GM08714 (cell line): ENCODE results near the gene ZNF433.
"Not testable (repeated sequence)": the region's sequence is repeated elsewhere in the genome, so short reads cannot be mapped to it uniquely, and the experiment has no call there.

Experiments
- H3K4me3 ChIP-seq: fragments of 200-500 bp; sonication (Bioruptor generic); 2 replicates; pipeline ENCODE4 v1.5.1; 2014; ENCODE audit warnings: mild to moderate bottlenecking, low read length, inconsistent platforms
- ZNF274 ChIP-seq: IDR thresholded peaks from 2 replicates; pipeline ENCODE4 v1.6.1; 2012; ENCODE audit warnings: mild to moderate bottlenecking, low read depth, low read length

The ZNF433 gene

GRCh38 chr19:12035220-12036172, at the start of gene ZNF433:
TSS of gene ZNF433 (minus strand) at chr19:12035679. CDS start at chr19:12035539, 140 bp downstream.
- TF ChIP-seq ZNF274: no peak
- peak within 1 kb of the TSS; percentile 65; the same call in 1 of the 2 replicates for H3K4me3 ChIP-seq

DNA sequence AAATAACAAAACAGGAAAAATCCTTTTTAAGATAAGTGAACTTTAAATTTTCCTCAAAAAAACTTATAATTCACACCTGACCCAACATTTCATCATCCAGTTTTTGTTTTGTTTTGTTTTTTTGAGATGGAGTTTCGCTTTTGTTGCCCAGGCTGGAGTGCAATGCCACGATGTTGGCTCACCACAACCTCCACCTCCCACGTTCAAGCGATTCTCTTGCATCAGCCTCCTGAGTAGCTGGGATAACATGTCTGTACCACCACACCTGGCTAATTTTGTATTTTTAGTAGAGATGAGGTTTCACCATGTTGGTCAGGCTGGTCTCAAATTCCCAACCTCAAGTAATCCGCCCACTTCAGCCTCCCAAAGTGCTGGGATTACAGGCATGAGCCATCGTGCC, 47.9 kb upstream of the ZNF433 start:
- not testable (repeated sequence) for H3K4me3 ChIP-seq

- H3K4me3 ChIP-seq: no peak overlapping the region
- TF ChIP-seq ZNF274: peak; percentile 82
These were observed 41.9 kb upstream of the ZNF433 start for GRCh38 chr19:12077375-12077774.

DNA sequence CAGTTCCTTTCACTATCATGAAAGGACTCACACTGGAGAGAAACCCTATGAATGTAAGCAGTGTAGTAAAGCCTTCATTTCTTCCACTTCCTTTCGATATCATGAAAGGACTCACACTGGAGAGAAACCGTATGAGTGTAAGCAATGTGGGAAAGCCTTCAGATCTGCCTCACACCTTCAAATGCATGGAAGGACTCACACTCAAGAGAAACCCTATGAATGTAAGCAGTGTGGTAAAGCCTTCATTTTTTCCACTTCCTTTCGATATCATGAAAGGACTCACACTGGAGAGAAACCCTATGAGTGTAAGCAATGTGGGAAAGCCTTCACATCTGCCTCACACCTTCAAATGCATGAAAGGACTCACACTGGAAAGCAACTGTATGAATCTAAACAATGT, 40.9 kb upstream of the ZNF433 start:
- TF ChIP-seq ZNF274: peak; percentile 70
- H3K4me3 ChIP-seq: not testable (repeated sequence)

DNA sequence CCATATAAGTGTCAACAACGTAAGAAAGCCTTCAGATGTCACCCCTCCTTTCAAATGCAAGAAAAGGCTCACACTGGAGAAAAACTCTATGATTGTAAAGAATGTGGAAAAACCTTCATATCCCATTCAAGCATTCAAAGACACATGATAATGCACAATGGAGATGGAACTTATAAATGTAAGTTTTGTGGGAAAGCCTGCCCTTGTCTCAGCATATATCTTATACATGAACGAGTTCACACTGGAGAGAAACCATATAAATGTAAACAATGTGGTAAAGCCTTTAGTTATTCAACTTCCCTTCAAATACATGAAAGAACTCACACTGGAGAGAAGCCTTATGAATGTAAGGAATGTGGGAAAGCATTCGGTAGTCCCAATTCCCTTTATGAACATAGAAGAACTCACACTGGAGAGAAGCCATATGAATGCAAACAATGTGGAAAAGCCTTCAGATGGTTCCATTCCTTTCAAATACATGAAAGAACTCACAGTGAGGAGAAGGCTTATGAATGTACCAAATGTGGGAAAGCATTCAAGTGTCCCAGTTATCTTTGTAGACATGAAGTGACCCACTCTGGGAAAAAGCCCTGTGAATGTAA, 40.2 kb upstream of the ZNF433 start:
- TF ChIP-seq ZNF274: no peak
- no peak overlapping the region for H3K4me3 ChIP-seq

- H3K4me3 ChIP-seq: peak within 1 kb of the TSS; percentile 64; the same call in 1 of the 2 replicates
- TF ChIP-seq ZNF274: no peak
These were observed 29.4 kb upstream of the ZNF433 start, which contains the start of gene ZNF844 for GRCh38 chr19:12064590-12065538. TSS of gene ZNF844 (plus strand) at chr19:12064731. CDS start at chr19:12064874, 143 bp downstream.

DNA sequence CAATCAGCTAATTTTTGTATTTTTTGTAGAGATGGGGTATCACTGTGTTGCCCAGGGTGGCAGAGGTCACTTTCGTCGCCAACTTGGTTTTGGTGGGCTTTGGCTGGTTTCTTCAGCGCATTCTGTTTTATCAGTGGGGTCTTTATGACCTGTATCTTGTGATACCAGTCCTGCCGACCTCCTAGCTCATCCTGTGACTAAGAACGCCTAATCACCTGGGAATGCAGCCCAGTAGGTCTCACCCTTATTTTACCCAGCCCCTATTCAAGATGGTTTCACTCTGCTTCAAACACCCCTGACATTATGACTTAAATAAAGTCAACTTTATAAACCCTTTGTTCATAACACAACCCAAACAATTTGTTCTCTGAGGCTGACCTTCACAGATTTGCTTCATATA, 20.3 kb upstream of the ZNF433 start:
- TF ChIP-seq ZNF274: no peak

DNA sequence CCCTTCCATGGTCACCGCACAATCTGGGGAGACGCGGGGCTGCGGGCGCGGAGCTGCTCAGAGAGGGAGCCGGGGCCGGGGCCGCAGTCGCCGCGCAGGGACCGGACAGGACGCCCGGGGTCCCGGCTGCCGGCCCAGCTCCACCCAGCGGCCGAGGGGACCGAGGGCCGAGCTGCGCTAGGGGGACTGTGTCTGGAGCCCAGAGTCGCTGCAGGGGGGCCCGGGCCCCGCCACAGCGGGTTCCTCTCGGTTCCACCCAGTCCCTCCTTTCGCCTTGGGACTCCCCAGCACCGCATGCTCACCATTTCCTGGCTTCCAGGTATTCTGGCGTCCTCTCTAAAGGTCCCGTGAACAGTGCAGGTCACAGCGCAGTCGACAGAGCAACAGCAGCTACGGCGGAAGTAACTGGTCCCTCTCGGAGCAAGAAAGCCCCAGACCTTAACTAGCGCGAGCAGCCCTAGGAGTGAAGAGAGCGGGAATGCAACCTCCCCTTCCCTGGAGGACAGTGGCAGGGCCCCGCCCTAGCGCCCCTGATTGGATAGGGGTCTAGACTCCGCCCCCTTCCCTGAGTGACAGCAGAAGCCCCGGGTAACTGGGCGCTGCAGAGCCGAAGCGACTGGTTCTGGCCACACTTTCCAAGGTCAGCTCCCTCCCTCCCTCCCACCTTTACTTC, 17.2 kb upstream of the ZNF433 start, which contains the start of gene ZNF878:
Gene ZNF878, minus strand, starts transcription at position 465 of the 673 bp plus-strand sequence. Its CDS starts 160 bp downstream, at position 305.
- no peak for TF ChIP-seq ZNF274
- H3K4me3 ChIP-seq: peak within 1 kb of the TSS; percentile 96

More for the DNA sequence above, 20.3 kb upstream of the ZNF433 start:
- no peak overlapping the region for H3K4me3 ChIP-seq

DNA sequence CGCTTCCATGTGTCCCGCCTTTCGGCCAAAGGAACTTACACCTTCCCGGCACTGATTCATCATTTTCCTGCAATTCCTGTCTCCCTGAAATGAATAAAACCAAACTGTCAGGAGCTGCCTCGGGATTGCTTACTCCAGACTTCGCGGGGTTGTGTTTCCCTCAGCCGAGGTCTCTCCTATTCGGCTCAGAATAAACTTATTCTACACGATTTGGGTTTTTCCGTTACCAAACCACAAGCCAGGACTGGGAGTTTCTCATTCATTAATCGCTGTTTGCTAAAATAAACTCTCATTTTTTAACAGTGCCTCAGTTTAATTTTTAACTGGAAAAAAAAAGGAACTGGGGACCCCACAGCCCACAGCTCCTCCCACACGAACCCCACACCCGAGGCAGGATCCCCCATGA, 16.6 kb upstream of the ZNF433 start:
- no peak for TF ChIP-seq ZNF274
- peak overlapping the region; percentile 96 for H3K4me3 ChIP-seq

GRCh38 chr19:12047868-12048267, 12.4 kb upstream of the ZNF433 start:
- no peak for TF ChIP-seq ZNF274
- H3K4me3 ChIP-seq: no peak overlapping the region

DNA sequence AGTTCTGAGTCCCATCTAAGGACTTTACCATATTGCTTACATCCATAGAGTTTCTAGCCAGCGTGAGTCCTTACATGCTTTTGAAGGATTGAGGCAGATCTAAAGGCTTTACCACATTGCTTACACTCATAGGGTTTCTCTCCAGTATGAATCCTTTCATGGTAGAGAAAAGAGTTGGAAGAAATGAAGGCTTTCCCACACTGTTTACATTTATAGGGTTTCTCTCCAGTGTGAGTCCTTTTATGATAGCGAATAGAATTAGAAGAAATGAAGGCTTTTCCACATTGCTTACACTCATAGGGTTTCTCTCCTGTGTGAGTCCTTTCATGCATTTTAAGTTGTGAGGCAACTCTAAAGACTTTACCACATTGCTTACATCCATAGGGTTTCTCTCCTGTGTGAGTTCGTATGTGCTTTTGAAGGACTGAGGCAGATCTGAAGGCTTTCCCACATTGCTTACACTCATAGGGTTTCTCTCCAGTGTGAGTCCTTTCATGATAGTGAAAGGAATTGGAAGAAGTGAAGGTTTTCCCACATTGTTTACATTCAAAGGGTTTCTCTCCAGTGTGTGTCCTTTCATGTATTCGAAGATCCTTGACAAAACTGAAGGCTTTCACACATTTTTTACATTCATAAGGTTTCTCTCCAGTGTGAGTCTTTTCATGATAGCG, 8.4 kb upstream of the ZNF433 start:
- no peak overlapping the region for H3K4me3 ChIP-seq
- TF ChIP-seq ZNF274: peak; percentile 65

DNA sequence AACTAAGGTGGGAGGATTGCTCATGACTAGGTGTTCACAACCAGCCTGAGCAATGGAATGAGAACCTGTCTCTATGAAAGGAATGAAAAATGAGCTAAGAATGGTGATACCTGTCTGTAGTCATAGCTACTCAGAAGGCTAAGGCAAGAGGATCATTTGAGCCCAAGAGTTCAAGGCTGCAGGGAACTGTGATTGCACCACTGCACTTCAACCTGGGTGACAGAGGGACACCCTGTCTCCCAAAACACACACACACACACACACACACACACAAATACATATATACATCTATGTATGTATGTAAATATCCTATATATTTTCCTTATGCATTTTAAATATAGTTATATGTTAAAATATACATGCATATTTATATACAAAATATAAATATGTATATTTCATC, 7.4 kb upstream of the ZNF433 start:
- TF ChIP-seq ZNF274: no peak

GRCh38 chr19:12034620-12035019, 859 bp downstream of the ZNF433 start:
- H3K4me3 ChIP-seq: peak overlapping the region; percentile 65; the same call in 1 of the 2 replicates

More for the DNA sequence above, 7.4 kb upstream of the ZNF433 start:
- no peak overlapping the region for H3K4me3 ChIP-seq

More at GRCh38 chr19:12034620-12035019, 859 bp downstream of the ZNF433 start:
- no peak for TF ChIP-seq ZNF274
